Superior temporal gyrus (tissue), 1 donor: Measurements from ENCODE around the gene SCN2B.

Experiments used
- DNase-seq: peaks from one replicate; pipeline ENCODE4 v3.0.0-alpha.2; 2016; ENCODE audit errors: extremely low spot score

SCN2B gene

DNA sequence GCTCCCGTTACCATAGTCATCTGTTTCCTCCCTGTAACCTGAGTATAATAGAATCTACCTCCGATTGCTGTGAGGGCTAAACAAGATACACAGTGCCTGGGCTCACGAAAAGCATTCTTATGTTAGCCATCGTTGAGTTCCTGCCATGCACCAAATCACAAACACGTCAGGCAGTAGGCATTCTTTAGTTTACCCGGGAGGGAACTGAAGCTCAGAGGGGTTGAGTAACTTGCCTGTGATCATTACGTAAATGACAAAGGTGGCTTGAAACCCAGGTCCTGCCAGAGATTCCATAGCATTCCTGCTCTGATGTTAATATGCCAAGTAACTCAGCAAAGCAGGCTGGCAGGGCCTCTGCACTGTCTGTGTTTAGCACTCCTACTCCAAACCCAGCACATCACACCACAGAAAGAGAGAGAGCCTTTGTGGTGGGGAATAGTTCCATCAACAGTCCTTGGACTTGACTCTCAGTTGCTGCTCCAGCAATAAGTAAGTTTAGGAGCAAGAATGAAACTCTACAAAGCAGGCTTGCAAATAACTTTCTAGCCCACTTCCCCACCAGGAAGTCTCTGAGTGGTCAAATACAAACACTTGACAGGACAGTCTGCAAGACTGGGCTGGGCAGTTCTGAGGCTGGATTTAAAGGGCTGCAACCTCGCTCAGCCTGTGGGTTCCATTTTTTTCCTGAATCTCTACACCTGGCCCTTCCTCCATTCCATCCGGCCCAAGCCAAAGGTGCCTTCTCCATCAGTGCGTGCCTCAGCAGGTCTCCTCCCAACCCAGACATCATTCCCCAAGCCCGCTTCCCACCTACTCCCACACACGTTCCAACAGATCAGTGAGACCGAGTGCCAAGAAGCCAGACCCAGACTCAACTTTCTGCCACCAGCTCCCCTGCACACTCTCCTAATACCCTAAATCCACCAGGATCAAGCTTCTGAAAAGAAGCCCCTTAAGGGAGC, 1.1 kb downstream of the SCN2B start:
- DNase-seq = peak; percentile 65

DNA sequence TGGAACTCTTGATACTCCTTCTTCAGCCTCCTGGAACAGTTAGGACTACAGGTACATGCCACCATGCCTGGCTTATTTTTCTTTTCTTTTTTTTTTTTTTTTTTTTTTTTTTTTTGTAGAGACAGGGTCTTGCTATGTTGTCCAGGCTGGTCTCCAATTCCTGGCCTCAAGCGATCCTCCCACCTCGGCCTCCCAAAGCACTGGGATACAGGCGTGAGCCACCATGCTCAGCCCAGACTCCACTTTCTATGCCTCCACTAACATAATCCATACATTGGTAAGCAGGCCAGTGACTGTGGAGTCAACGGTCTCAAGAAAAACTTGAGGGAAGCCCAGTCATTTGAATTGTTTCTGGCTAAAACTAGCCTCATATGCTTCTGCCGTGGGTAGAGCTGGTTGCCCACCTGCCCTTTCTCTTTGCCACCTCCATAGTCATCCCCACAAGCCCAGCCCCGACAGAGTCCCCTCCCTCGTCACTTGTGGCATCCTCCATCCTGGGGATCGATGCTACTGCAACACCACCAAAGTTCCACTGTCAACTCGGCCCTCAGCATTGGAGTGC, 2.4 kb downstream of the SCN2B start:
- no peak for DNase-seq

DNA sequence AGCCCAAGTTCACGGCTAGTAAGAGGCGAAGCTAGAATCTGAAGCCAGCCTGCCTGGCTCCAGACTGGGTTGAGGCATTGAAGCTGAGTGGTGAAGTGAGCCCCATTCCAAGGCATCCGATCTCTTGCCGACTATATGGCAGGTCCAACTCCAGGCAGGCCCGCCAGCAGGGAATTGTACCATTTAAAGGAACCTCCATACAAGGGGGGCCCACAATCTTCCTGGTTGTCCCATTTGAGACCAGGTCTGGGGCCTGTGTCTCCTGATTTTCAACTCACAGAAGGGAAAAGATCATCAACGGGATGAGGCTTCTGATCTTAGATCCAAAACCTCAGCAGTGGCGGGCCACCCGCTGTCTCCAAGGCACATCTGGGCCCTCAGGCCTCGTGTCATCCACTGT, 4.1 kb downstream of the SCN2B start:
- DNase-seq = no peak

DNA sequence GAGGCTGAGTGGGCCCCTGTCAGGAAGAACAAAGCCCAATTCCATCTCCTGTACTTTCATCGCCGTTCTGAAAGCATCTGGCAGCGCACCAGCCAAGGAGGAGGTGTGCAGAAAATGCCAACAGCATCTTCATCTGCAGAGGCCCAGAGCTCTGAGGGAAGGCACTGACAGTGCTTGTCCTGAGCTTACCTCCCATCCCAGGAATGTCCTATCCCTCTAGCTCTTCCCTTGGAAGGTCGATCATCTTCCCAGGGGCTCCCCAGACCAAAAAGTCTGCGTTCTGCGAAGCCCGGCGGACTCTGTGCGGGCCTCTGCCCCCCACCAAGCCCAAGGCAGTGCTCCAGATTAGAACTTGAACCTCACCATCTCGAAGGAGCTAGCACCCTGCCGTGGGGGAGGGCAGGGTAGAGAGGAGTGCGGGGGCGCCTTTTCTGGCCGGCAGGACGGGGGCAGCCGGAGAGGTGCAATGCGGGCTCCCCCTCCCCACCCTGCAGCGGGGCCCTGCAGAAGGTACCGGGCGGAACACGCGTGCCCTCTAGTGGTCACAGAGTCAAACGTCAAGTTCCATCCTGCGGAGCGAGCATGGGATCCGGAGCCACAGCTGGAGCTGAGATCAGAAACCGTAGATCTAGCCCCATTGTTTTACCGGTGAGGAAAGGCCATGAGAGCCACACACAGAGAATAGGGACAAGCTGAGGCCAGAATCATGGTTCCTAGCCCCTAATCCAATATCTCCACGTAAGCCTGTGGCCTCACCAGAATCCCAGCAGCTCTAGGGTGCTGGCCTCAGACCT, 5.0 kb downstream of the SCN2B start:
- DNase-seq = peak; percentile 96

DNA sequence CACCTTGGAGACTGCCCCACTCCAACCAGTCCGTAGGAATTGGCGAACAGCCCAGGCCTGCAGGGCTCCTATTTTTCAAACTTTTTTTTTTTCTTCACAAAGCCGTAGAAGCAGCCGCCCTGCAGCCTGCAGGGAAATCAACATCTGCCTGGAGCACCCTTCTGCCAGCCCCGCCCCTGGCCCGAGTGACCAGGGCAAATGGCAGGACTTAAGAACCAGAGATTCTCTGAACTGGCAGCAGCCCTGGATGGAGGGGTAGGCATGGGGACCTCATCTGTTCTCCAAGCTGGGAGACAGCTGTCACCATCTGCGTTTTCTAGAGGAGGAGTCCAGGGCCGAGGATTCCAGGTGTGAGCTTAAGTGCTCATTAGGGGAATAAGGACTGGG, 5.6 kb downstream of the SCN2B start:
- no peak for DNase-seq

DNA sequence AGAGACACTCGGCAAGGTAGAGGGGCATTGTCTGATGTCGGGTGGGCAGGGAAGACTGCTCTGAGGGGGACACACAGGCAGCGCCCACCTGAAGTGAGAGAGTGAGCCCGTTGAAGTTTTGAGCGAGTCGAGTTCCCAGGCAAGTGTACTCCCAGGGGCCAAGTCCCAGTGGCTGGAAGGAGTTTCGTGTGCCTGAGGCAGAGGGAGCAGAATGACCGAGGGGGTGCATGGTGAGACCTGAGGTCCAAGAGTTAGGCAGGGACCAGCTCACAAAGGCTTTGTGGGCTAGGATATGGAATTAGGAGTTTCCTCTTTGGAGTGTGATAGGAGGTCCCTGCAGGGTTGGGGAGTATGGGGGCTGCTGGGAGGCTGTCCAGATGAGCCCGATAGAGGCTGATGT, 6.2 kb downstream of the SCN2B start:
- DNase-seq = no peak

DNA sequence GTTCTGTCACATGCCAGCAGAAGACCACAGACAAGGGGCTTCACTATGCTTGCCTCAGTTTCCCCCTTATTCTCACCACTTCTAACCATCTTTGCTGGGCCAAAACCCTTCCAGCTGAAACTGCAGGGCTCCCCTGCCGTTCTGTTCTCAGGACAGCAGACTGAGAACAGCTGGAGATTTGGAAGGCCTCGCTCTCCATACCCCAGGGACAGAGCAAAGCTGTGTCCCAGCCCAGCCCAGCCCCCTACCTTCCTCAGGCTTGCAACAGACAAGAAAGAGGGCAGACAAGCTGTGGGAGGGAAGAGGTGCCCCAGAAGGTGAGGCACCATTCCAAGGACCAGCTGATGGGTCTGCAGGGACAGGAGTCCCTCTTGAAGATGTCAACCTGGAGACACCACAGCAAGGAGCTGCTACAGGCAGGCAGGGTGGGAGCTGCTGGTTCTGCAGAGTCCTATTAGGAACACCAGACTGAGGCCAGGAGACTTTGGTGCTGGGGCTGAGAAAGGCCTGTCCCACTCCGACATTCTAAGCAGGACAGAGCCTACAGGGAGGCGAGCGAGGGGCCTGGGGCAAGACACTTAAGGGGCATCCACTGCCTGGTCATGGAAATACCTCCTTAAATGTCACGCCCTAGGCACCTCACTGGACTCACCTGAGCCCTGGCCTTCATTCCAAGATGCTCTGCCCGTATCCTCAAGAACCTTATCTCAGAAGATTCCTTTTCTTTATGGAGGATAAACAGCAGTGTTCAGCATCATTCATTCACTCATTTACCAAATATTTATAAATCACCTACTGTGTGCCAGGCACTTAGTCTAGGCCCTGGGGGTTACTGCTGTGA, 6.9 kb downstream of the SCN2B start:
- DNase-seq = no peak

DNA sequence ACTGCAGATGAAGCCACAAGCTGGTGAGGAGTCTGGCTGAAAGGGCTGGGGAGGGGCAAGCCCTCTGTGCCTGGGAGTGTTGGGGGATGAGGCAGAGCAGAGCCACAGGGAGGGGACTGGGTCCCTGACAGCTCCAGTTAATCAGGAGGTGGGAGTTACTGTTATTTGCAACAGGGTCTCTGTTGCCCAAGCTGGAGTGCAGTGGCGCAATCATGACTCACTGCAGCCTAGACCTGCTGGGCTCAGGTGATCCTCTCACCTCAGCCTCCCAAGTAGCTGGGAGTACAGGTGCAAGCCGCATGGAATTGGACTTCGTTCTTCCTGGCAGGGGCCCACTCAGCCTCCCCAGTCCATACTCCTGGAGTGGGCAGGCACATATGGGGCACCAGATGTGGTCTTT, 7.7 kb downstream of the SCN2B start:
- DNase-seq = no peak

DNA sequence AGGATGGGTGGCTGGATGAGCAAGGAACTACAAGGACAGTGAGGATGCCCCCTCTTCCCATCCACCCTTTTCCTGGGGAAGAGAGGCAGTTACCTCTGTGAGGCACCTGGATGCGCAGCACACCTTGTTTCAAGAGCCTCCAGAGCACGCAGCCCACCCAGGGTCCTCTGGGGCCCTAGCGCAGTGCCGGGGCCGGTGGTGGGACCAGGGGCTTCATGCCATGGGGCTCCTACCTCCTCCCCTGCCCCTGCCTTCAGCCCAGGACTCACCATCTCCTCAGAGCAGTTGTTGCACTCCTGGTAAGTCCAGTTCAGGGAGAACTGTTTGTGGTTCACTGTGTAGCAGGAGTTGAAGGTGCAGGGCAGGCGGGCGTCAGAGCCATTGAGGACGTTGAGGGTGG, 8.1 kb downstream of the SCN2B start:
- DNase-seq = no peak

DNA sequence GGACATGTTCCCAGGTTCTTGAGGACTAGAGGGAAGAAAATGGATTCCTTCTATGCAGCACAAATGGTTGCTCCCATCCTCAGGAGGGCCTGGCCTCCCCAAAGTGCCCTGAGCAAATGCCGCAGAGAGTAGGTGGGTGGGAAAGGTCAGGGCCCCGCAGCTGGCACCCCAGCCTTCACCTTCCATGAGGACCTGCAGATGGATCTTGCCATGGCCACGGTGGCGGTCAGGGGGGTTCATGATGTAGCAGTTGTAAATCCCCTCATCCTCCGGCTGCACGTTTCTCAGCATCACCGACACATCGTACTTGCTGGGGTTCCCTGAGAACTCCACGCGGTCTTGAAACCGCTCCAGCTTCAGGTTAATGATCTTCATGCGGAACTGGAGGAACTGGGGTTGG, 8.5 kb downstream of the SCN2B start:
- DNase-seq = no peak

DNA sequence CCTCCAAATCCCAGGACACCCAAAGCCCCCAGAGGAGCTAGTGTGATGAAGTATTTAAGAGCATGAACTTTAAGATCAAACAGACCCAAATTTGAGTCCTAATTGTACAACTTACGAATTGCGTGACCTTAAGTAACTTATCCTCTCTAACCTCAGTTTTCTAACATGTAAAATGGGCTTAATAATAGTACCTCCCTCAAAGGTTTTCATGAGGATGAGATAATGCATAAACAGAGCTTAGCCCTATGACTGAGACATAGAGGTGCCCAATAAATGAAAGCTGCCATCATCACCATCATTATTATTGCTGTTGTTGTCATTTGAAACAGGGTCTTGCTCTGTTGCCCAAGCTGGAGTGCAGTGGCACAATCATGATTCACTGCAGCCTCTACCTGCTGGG, 9.2 kb downstream of the SCN2B start:
- DNase-seq = no peak

DNA sequence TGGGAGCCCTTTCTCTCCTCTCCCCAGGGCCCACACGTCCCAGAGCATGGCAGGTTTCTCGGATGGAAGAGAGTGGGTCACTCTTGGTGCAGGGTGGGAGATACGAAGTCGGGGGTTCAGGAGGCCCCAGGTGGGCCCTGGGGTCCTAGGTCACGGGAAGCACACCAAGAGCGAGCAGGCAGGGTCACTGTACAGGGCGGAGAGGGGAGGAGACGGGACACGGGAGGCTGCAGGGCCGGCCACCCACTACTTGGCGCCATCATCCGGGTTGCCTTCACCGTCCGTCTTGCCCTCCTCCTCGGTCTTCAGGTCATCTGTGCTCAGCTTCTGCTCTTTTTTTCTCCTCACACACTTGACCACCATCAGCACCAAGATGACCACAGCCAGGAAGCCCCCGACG, 9.8 kb downstream of the SCN2B start:
- DNase-seq = no peak

DNA sequence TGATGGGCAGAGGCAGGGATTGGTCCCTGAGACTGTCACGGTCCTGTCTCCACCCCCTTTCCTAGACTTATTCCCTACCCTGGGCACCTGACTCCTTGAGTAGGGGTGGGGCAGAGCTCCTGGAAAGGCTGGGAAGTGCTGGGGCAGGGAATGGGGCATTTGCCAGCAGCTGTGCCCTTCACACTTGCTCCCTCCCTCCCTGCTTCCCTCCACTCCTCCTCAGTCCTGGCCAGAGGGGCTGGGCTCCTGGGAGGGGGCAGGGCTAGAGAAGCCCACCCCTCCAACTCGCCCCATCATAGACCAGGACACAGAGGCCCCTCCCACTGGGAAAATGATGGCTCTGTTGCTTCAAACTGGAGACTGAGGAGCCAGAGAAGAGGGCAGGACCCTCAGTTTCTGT, 11.6 kb downstream of the SCN2B start:
- no peak for DNase-seq

DNA sequence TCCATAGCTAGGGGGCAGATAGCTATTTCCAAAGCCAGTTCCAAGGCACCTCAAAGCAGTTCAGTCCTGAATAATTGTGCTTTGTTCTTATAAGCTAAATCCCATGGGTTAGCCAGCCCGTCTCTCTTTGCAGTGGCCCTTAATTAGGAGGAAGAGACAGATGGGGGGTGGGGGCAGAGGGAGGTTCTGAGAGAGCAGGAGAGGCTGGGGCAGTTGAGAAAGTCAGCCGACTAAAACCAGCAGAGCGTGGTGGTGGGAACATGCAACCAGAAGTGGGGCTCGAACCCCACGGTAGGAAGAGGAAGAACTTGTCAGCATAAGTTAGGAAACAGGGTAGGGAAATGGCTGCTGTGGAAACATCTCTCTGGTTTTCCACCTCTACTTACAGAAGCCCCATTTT, 12.9 kb downstream of the SCN2B start:
- DNase-seq = no peak

DNA sequence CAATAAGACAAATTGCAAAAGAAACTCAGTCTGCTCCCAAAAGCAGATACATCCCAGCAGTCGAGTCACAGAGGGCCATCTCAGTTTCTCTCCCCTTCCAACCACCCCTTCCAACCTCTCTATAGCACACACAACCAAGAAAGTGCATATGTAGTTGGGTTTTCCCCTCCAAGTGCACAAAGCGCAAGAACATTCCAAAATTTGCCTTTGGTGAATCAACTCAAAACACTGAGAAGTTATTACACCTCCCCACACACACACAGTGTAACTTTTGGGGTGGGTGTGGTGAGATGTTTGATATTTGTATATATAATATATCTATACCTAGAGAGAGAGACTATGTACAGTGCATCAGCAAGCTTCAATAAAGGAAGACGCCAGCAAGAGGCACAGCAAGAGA, 13.6 kb downstream of the SCN2B start:
- DNase-seq = no peak

DNA sequence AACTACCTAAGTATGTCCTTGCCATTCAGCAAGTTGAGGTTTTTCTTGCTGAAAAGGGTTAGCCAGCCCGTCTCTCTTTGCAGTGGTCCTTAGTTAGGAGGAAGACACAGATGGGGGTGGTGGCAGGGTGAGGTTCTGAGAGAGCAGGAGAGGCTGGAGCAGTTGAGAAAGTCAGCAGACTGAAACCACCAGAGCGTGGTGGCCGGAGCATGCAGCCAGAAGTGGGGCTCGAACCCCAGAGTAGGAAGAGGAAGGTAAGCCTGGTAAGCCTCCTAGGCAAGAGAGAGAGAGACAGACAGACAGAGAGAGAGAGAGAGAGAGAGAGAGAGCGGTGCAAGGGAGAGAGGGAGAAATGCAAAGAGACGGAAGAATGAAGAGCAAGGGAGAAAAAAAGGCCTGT, 14.7 kb downstream of the SCN2B start:
- no peak for DNase-seq

DNA sequence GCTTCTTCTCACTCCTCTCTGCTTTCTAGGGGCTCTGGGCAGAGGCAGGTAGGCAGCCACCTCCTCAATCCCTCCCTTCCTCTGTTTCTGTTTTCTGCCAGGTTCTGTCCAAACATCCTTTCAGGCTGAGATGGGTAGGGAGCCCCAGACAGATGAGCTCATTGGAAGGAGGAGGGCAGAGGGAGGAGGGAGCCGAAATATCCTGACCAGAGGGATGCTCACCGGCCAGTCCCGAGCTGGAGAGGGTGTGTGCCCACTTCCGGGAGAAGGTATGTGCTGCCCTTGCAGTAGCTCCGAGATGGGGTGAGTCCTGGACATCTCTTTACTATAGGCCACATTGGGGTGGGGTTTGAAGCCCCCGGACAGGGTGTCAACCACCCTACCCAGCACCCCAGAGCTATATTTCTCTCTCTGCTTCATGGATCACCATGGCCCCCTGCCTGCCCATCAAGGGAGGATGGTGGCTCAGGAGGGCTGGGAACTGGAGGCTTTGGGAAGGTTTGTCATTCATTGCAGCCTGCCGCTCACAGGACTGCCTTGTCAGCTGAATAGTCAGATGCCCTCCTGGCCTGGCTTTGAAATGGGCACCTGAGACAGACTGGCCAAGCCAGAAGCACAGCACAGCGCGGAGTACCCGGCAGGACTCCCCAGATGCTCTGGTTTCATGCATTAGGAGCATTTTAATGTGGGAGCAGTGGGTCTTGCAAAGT, 19.1 kb downstream of the SCN2B start:
- DNase-seq = no peak

DNA sequence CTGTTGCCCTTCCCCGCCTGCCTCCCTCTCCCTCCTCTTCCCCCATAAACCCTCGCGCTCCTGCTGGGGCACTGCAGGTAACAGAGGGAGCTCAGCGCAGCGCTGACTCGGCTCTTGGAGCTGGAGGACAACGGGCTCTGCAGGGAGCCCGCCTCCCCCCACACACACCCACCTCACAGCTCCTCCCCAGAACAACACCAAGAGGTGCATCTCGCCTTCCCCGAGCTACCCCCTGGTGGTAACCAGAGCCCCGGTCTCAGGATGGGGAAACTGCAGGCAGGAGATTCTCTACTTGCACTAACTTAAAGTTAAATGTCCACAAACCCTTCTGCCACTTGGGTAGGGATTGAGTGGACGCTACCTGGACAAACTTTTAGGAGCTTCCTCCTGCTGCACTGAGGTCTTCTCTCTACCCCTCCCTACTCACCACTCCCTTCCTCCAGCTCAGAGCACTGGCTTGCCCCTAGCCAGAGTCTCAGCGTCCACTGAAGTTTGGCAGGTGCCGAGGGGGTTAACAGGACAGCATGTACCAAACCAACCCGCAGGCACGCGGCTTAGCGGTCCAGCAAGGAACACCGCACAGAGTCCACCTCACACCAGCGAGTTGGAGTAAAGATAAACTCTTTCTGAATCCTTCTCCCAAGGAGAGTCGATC, 19.8 kb downstream of the SCN2B start:
- no peak for DNase-seq

DNA sequence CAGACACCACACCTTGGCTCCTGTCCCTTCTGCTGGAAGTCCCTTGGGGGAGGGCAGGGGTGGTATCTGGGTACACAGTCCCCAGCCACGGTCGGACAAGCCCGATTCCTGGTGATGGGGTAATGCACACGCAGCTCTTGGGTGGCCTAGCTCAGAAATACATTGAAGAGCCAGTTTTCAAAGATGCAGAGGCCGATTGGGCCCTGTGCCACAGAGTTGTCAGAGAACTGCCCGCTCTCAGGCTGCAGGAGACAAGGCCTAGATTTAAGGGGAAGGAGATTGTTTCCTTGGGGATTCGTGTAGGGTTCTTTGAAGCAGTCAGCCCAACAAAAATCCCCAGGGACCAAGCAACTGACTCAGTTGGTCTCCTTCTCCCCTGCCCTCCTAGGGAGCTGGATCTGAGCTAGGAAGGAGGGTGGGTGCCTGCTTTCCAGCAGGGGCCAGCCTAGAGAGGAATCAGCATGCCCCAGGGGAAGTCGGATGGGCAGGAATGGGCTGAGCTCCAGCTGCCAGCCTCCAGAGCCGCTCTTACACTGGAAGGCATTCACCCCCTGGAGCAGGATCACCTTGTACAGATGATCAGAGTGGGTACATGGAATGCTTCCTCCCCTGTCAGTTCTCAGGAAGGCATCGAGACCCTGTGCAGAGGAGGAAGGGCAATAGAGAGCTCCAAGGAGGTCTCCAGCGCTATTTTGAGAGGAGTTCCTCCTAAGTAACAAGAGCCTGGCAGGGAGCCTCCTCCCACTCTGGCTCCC, 20.5 kb downstream of the SCN2B start:
- DNase-seq = no peak

DNA sequence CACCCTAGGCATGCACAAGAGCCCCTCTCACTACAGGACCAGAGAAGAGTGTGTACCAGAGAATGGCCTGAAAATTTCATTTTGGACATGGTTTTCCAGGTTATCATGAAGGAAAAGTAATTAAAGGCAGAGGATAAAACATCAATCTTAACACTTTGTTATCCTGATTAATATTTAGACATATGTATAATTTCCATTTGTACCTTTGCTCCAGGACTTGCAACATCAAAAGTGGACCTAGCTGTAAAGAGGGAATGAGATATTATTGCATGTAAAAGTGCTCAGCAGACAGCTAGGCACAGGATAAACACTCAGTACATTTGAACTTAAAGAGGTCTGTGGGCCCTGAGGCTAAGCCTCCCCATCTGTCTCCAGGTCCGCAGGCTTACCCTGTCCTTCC, 21.8 kb downstream of the SCN2B start:
- DNase-seq = no peak
